ENCODE measurements around the gene ABTB2.

ABTB2 gene

GRCh38 chr11:34162493-34162820 is 195.4 kb downstream of the ABTB2 start:
- no peak for DNase-seq

- no peak for DNase-seq
These were observed 195.9 kb downstream of the ABTB2 start for GRCh38 chr11:34161812-34162492.

- DNase-seq = no peak
These were observed 196.4 kb downstream of the ABTB2 start for GRCh38 chr11:34161361-34161760.

GRCh38 chr11:34160791-34161190 is 197.0 kb downstream of the ABTB2 start:
- DNase-seq = no peak

GRCh38 chr11:34160049-34160721 is 197.6 kb downstream of the ABTB2 start:
- no peak for DNase-seq

GRCh38 chr11:34158661-34159060 is 199.1 kb downstream of the ABTB2 start:
- no peak for DNase-seq

GRCh38 chr11:34157163-34157562 is 200.6 kb downstream of the ABTB2 start:
- no peak for DNase-seq

- no peak for DNase-seq
These were observed 202.1 kb downstream of the ABTB2 start for GRCh38 chr11:34155757-34156062.

- DNase-seq = no peak
These were observed 202.6 kb downstream of the ABTB2 start for GRCh38 chr11:34155057-34155756.

GRCh38 chr11:34154059-34154875 is 203.5 kb downstream of the ABTB2 start:
- no peak for DNase-seq

- DNase-seq = no peak
These were observed 205.6 kb downstream of the ABTB2 start for GRCh38 chr11:34151916-34152845.

- DNase-seq = no peak
These were observed 206.6 kb downstream of the ABTB2 start for GRCh38 chr11:34151166-34151565.

- no peak for DNase-seq
These were observed 207.2 kb downstream of the ABTB2 start for GRCh38 chr11:34150494-34151151.

- no peak for DNase-seq
These were observed 208.0 kb downstream of the ABTB2 start for GRCh38 chr11:34149786-34150185.

- no peak for DNase-seq
These were observed 208.5 kb downstream of the ABTB2 start for GRCh38 chr11:34149274-34149673.

- DNase-seq = no peak
These were observed 209.2 kb downstream of the ABTB2 start for GRCh38 chr11:34148504-34149165.

GRCh38 chr11:34147581-34147980 is 210.2 kb downstream of the ABTB2 start:
- DNase-seq = no peak

- DNase-seq = no peak
These were observed 210.9 kb downstream of the ABTB2 start for GRCh38 chr11:34146866-34147265.

- no peak for DNase-seq
These were observed 211.4 kb downstream of the ABTB2 start for GRCh38 chr11:34146411-34146810.

- no peak for DNase-seq
These were observed 211.9 kb downstream of the ABTB2 start for GRCh38 chr11:34145847-34146381.

GRCh38 chr11:34145073-34145472 is 212.7 kb downstream of the ABTB2 start:
- no peak for DNase-seq

Measured in NCI-H2107 (cell line).